Measurements from ENCODE around the gene SRA1.

The SRA1 gene

DNA sequence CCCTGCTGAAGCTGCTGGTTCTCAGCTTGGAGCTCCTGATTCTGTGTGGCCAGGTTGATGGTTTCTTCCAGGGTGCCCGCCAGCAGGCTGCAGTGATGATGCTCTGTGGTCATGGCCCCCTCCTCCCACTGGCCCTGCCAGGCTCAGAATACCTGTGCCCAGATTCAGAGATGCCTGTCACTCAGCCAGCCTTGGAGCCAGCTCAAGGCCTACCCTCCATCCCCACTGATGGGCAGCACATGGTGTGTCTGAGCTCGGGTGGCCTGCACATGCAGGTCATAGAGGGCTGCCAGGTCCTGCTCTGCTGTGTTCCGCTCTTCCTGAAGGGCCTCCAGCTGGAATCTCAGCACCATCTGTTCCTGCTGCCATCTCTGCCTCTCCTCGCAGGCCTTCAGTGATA lies 12.8 kb upstream of the SRA1 start:
- DNase-seq (ENCODE audit: low spot score) = no peak

DNA sequence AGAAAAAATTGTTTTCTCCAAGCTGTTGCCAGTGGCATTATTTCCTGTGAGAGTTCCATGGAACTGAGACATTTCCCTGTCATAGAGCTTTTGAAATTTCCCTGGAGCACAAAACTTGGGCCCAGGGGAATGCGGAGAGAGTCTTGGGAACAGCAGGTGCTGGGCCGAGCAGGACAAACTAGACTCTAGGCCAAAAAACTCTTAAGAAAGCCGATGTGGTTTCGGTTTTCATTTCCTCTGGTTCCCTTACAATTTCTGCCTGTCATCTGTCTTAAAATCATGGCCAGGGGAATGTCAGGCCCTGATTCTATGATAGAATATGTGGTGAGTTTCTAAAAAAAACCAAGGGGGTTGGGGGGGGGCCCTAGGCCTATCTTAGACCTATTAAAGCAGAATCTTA lies 11.9 kb upstream of the SRA1 start:
- DNase-seq (ENCODE audit: low spot score) = no peak

DNA sequence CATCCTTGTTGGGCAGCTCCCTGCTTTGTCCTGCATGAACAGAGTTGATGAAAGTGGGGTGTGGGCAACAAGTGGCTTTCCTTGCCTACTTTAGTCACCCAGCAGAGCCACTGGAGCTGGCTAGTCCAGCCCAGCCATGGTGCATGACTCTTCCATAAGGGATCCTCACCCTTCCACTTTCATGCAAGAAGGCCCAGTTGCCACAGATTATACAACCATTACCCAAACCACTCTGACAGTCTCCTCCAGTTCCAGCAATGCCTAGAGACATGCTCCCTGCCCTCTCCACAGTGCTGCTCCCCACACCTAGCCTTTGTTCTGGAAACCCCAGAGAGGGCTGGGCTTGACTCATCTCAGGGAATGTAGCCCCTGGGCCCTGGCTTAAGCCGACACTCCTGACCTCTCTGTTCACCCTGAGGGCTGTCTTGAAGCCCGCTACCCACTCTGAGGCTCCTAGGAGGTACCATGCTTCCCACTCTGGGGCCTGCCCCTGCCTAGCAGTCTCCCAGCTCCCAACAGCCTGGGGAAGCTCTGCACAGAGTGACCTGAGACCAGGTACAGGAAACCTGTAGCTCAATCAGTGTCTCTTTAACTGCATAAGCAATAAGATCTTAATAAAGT lies 11.3 kb upstream of the SRA1 start:
- no peak for DNase-seq (ENCODE audit: low spot score)

DNA sequence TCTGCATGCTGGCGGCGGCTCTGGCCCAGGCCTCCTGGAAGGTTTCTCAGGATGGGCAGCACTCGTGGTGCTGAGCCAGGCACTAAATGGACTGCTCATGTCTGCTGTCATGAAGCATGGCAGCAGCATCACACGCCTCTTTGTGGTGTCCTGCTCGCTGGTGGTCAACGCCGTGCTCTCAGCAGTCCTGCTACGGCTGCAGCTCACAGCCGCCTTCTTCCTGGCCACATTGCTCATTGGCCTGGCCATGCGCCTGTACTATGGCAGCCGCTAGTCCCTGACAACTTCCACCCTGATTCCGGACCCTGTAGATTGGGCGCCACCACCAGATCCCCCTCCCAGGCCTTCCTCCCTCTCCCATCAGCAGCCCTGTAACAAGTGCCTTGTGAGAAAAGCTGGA lies 10.6 kb upstream of the SRA1 start:
- DNase-seq (ENCODE audit: low spot score) = no peak

DNA sequence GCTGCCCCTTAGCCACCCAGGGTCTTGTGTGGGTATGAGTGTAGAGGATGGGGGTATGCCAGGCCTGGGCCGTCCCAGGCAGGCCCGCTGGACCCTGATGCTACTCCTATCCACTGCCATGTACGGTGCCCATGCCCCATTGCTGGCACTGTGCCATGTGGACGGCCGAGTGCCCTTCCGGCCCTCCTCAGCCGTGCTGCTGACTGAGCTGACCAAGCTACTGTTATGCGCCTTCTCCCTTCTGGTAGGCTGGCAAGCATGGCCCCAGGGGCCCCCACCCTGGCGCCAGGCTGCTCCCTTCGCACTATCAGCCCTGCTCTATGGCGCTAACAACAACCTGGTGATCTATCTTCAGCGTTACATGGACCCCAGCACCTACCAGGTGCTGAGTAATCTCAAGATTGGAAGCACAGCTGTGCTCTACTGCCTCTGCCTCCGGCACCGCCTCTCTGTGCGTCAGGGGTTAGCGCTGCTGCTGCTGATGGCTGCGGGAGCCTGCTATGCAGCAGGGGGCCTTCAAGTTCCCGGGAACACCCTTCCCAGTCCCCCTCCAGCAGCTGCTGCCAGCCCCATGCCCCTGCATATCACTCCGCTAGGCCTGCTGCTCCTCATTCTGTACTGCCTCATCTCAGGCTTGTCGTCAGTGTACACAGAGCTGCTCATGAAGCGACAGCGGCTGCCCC lies 10.0 kb upstream of the SRA1 start:
- DNase-seq (ENCODE audit: low spot score) = no peak

DNA sequence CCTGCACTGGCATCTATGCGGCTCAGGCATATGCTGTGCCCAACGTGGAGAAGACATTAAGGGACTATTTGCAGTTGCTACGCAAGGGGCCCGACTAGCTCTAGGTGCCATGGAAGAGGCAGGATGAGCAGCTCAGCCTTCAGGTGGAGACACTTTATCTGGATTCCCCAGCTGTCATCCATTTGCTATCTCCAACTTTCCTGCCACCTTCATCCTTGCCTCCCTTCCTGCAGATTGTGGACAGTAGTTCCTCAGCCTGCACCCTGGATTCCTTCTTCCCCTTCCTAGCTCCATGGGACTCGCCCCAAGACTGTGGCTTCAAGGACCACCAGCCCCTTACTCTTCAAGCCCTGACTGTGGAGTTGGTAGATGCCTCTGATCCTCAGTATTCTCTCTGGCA lies 9.4 kb upstream of the SRA1 start:
- DNase-seq (ENCODE audit: low spot score) = no peak

DNA sequence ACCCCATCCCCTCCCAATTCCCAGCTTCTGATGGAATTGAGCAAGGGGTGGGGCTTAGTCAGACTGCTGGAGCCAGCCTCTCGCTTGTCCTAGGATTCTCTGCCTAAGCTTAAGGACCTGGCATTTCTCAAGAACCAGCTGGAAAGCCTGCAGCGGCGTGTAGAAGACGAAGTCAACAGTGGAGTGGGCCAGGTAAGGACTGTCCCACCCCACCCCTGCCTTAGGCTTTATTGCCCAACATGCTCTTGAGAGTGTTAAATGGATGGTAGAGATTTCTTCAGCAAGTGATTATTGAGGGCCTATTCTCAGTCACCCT lies 8.5 kb upstream of the SRA1 start:
- DNase-seq (ENCODE audit: low spot score) = no peak

DNA sequence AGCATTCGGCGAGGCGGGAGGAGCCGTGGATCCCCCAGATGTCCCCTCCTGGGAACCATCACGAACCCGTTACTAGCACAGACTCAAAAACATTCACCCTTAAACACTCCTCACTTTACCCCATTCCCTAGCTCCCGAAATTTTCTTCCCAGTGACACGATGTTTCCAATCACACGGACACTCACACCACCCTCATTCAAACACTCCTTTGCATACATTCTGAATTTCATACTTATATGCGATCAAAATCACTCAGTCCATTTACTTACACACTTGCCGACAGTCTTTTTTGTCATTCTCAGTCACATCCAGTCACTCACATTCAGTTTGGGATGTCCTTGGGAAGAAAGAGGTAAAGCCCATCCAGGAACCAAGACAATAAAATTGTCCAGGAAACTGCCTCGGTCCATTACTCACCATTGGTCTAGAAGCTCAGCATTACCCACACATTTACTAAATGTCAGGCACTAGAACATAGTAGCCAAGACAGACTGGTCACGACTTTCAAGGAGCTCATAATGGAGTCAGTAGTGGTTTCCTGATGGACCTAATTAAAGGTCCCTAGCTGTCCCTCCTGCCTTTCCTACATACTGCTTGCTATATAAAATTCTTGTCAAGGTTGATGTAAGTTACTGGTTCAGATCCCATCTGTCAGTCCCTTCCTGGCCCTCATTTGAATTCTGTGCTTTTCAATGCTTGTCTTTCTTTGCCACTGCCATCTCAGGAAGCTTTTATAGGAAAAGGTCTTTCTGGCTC lies 7.9 kb upstream of the SRA1 start:
- DNase-seq (ENCODE audit: low spot score) = no peak

DNA sequence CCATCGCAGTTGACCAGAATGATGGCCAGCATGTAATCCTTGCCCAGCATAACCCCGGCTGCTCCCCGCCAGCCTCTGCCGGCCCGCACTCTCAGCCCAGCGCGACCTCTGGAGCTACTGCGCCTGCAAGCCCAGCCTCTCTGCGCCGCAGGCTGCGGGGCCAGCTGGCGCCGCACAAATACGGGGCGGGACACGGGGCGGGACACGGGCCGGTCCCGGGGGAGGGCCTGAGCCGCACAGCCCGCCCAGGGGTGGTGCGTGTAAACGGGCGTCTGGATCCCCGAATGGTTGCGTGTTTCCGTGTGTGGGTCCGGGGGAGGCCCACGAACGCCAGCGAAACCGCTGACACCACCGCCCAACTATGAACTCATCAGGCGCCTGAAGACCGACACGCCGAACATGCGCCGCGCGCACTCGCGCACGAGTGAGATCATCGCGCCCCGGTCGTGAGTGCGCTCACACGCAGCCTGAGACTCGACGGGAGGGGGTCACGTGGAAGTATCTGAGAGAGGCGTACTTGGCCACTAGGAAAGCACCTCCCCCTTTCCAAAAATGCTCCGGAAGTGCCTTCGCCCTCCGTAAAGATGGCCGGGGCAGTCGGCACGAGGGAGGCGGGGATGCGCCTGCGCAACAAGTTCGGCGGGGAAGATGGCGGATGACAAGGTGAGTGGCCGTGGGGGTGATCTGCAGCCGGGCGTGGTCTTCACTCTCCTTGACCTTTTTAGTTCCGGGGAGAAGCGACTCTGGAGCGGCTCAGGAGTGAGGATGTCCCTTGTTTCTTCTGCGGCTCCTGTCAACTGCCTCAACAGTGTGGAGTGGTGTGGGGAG lies 7.1 kb upstream of the SRA1 start, which contains the start of the genes APBB3 and SLC35A4:
Gene APBB3, minus strand, starts transcription at position 403 of the 828 bp plus-strand sequence. Its CDS starts 353 bp downstream, at position 50.
Gene SLC35A4, plus strand, starts transcription at position 633 of the 828 bp plus-strand sequence. CDS start 2,342 bp downstream, outside the sequence.
- DNase-seq (ENCODE audit: low spot score) = peak; percentile 98

DNA sequence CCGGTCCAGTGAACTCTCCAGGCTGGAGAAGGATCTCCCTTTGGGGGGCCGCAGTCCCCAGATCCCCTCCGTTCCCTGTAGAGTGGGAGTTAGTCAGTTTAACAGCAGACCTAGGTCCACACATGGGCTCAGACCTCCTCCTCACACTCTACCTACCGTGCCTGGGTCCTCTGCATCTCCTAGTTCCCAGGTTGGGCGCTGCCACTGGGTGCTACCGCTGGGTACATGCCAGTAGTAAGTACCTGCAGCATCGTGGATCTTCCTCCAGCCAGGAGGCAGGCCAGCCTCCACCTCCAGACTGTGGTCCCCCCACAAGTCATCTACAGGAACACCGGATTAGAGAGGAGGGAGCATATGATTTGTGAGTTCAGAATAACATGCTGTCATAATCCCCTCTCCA lies 6.3 kb upstream of the SRA1 start:
- no peak for DNase-seq (ENCODE audit: low spot score)

DNA sequence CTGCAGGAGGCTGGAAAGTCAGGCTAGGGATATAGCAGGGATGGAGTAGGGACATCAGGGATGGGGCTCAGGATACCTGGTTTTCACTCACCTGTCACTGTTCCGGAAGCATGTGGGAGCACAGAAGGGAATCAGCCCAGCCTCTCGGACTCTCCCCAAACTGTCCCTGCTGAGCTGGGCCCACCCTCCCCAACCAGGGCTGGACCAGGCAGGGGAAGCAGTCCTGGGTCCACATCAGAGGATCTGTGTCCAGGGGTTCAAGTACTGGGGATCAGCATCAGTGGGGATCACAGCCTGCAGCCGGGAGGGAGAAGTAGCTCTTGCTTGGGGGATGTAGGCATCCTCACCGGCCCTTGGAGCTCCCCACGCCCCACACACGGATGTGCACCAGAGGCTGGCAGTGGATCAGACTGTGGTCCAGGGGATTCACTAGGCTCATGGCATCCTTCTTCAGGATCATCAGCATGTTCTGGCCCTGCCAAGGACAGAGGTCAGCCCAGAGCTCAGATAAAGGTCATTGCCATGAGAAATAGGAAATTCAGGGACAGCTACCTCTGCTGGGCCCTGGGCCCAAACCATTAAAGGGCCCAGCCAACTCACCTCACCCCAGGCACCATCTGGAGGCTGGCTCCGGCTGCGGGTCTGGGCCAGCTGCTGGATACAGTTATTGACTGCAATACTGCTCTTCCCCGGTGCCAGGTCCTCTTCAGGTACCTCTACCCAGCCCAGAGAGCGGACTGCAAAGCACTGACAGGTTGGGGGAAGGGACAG lies 4.7 kb upstream of the SRA1 start:
- no peak for DNase-seq (ENCODE audit: low spot score)

DNA sequence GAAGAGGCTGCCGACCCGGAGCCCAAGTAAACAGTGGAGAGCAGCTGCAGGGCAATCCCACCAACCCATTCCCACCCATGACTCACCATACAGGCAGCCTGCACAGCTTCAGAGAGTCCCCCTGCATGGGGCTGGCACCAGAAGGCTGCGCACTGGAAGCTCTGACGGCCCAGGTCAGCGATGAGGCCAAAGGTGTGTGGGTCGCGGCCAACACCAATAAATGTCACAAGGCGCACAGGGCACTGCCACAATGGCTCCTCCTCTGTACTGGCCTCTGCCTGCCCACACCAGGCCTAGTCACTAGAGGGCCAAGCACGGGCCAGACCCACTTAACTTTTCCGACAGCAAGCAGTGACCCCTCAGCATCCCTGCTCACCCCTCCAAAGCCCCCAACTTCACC lies 3.0 kb upstream of the SRA1 start:
- no peak for DNase-seq (ENCODE audit: low spot score)

DNA sequence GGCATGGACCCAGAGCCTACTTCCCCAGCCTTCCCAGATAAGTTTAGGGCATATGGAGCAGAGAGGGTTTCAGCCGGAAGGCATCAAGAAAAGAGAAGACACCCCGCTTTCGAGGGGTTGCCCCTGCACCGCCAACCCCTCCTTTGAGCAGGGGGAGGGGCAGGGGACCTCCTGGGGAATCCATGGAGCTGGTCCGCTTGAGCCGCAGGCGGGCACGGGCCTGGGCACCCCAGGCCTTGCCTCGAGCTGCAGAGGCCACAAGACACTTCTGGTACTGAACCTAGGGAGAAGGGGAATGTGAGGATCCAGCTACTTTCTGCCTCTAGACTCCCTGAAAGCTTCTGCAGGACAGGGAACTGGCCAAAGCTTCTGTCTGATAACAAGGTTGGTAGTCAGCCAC lies 1.3 kb upstream of the SRA1 start:
- no peak for DNase-seq (ENCODE audit: low spot score)

DNA sequence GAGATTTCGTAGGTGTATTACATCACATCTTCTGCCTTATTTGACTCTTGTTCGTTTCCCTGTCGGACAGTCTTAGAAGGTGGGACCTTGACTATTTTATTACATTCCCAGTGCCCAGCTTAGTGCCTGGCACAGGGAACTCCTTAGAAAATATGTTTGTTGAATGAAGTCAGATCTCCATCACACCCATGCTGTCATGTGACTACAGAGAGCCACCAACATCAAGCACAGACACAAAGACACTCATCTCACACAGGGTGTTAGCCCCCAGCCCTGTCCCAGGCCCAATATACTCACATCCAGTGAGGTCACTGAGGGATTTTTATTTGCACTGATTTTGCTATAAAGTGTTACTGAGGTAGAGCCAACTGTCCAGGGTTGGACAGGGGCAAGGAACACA lies 692 bp upstream of the SRA1 start:
- no peak for DNase-seq (ENCODE audit: low spot score)

DNA sequence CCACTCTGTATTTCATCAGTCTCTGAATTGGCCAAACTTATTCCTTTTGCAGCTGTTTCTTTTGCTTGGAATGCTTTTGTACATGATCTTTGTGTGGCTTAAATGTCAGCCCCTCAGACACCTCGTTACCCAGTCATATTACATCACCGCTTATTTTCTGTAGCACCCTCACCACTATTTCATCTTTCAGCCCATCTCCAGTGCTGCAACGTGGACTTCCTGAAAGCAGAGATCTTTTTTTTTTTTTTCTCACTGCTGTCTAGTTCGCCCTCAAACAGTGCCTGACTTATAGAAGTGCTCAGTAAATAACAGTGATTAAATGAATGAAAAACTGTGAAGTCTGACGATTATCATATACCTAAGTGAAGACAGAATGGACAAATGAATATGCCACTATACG lies 835 bp downstream of the SRA1 start:
- no peak for DNase-seq (ENCODE audit: low spot score)

DNA sequence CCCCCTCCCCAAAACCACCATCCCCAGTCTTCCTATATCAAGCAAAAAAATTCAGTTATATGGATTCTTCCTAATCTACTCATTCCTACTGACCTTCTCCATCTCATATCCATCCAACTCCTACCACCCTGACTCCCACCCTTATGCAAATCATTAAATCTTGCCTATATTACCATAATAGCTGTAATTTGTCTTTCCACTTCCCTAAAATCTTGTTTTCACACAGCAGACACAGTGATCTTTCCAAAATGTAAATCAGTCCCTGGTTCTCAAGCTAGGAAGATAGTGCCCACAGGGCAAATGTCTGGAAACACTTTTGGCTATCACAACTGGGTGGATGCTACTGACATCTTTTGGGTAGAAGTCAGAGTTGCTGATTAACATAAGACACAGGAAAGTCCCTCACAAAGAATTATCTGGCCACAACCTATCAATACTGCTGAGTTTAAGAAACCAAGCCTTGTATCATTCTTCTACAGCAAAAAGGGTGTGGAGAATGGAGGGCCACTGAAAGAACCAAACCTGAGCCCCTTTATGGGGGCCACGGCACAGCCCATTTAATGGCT lies 1.4 kb downstream of the SRA1 start:
- DNase-seq (ENCODE audit: low spot score) = no peak

DNA sequence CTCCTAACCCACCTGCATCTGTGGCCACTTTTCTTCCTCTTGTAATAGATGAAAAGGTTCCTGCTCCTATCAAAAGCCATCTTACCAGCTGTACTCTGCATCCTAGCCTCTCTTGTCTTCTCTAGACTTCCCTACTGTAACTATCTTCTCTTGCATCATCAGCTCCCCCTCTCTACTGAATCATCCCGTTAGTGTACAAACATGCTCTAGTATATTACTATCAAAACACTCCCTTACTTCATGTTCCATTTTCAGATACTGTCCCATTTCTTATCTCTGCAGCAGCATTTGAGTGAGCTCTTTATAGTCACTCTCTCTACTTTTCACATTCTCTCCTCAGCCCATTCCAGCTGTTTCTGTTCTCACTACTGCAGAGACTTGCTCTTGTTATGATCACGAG lies 2.8 kb downstream of the SRA1 start:
- DNase-seq (ENCODE audit: low spot score) = peak; percentile 59

DNA sequence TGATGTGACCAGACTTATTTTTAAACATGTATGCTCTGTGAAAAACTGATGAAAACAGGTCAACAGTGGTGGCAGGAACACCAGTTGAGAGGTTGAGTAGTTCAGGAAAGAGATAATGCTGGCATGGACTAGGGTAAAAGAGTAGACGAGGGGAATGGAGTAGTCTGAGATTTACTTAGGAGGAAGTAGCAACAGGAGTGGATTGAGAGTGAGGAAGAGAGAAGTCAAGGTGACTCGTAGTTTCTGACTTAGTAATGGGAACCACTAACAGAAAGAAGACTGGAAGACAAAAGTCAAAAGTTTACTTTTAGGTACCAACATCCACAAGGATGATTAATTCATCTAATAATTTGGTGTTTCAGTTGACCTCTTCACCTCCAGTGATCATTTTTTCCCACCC lies 3.6 kb downstream of the SRA1 start:
- no peak for DNase-seq (ENCODE audit: low spot score)

DNA sequence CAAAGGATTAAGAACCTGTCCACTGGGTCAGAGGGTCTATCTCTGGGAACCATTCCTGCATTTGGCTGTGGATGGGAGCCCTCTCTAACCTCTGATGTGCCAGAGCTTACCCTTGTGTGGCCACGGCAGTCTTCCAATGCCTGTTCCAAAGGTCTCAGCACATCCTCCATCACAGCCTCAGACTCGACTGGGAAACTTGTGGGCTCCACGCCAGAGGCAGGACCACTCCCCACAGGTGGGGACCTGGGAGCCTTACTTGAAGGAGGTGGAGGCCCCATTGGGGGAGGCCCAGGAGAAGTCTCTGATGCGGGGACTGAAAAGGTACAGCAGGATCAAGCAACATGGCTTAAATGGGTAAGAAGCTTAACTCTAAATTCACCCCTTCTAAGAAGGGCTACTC lies 5.4 kb downstream of the SRA1 start:
- no peak for DNase-seq (ENCODE audit: low spot score)

DNA sequence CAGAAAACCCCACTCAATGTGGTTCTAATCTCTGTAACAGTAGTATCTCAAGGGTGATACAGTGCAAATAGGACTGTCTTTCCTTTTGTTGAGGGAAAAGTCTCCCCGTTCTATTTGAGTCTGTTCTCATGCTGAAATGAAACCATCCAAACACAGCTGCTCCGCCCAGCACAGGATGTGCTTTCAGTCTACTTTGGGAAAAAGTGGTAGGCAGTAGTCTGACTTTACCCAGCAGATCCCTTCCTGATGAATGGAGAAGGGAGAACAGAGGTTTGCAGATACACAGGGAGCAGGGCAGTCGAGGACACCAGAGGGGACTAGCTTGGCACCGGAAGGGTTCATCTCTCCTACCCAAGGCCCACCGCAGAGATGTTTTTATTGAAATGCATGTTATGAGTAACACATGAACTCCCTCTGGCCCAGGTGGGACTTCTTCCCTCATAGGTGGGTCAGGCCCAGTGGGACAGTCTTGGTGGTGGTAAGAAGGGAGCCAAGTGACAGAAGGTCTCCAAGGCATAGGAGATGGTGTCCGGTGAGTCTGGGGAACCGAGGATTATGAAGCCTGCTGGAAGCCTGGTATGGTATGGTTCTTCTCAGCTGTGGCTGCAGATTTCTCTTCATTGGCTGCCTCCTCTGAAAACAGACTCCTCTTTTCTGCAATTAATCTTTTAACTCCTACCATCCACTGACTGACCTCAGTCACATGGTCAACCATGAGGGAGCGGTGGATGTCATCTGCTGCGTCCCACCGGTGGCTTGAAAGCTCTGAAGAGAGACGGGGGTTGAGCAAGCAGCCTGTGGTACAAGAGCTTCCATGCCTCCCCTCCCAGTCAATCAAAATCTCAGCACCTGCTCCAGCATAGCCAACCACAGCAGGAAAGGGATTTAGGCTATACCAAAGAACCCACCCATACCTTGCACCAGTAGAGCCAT lies 6.9 kb downstream of the SRA1 start:
- no peak for DNase-seq (ENCODE audit: low spot score)
